GM23338 (cell line): ENCODE data around the gene PTPRN2. TPM values are rescaled to one million over a fixed set of nuclear protein-coding genes. Genes with fewer than 3 reads are reported as not detected.

ENCODE experiments used
- ATAC-seq: fragments of 200-7000 bp; cut with Tn5 transposase; 3 replicates; pipeline ENCODE4 v1.9.1; 2020
- DNase-seq: peaks from one replicate; pipeline ENCODE4 v3.0.0-alpha.2; 2015; ENCODE audit warnings: low spot score
- H2AFZ ChIP-seq: fragments of 200-600 bp; sonication (generic); 2 replicates; pipeline ENCODE4 v1.8.0; 2016; ENCODE audit warnings: antibody characterized with exemption, mild to moderate bottlenecking, moderate library complexity
- H3F3A ChIP-seq: fragments of 200-600 bp; sonication (generic); replicated peaks from 2 replicates; pipeline ENCODE4 v1.8.0; 2017; ENCODE audit warnings: antibody characterized with exemption, mixed run types, low read depth
- H3K27ac ChIP-seq: fragments of 200-600 bp; sonication (generic); 2 replicates; pipeline ENCODE4 v1.6.1; 2016; ENCODE audit warnings: low read depth
- H3K27me3 ChIP-seq: fragments of 200-600 bp; sonication (generic); 2 replicates; pipeline ENCODE4 v1.8.0; 2016; ENCODE audit warnings: mild to moderate bottlenecking, mixed run types, moderate library complexity; ENCODE audit not compliant: insufficient read depth
- H3K36me3 ChIP-seq: fragments of 200-600 bp; sonication (generic); 2 replicates; pipeline ENCODE4 v1.8.0; 2016; ENCODE audit warnings: mild to moderate bottlenecking; ENCODE audit not compliant: insufficient read depth
- H3K4me1 ChIP-seq: fragments of 200-600 bp; sonication (generic); 2 replicates; pipeline ENCODE4 v1.8.0; 2016; ENCODE audit warnings: mild to moderate bottlenecking, moderate library complexity; ENCODE audit not compliant: insufficient read depth
- H3K4me2 ChIP-seq: fragments of 200-600 bp; sonication (generic); 2 replicates; pipeline ENCODE4 v1.7.1; 2017; ENCODE audit warnings: mixed run types
- H3K4me3 ChIP-seq: fragments of 200-600 bp; sonication (generic); 2 replicates; pipeline ENCODE4 v1.6.1; 2016; ENCODE audit warnings: mixed run types
- H3K79me2 ChIP-seq: fragments of 200-600 bp; sonication (generic); replicated peaks from 2 replicates; pipeline ENCODE4 v1.8.0; 2017; ENCODE audit warnings: mild to moderate bottlenecking; ENCODE audit not compliant: insufficient read depth
- H3K9me2 ChIP-seq: fragments of 200-600 bp; sonication (generic); 2 replicates; pipeline ENCODE4 v1.8.0; 2017; ENCODE audit not compliant: insufficient read depth
- H4K20me1 ChIP-seq: fragments of 200-600 bp; sonication (generic); replicated peaks from 2 replicates; pipeline ENCODE4 v1.8.0; 2017; ENCODE audit warnings: mild to moderate bottlenecking; ENCODE audit not compliant: insufficient read depth
- H3K27ac Mint-ChIP-seq: 2 replicates; pipeline ENCODE4 v1.8.0; 2020; ENCODE audit warnings: inconsistent platforms, mild to moderate bottlenecking, moderate library complexity, mixed read lengths
- H3K27me3 Mint-ChIP-seq: 3 replicates; pipeline ENCODE4 v1.8.0; 2022; ENCODE audit warnings: low read depth, mild to moderate bottlenecking, moderate library complexity, mixed read lengths, inconsistent platforms; ENCODE audit not compliant: insufficient read depth, poor library complexity
- H3K36me3 Mint-ChIP-seq: 3 replicates; pipeline ENCODE4 v1.8.0; 2021; ENCODE audit warnings: low read depth, mild to moderate bottlenecking, inconsistent platforms, moderate library complexity, mixed read lengths
- H3K4me1 Mint-ChIP-seq: 3 replicates; pipeline ENCODE4 v1.8.0; 2020; ENCODE audit warnings: mild to moderate bottlenecking, inconsistent platforms, mixed read lengths
- H3K4me3 Mint-ChIP-seq: 3 replicates; pipeline ENCODE4 v1.8.0; 2021; ENCODE audit warnings: moderate library complexity, mild to moderate bottlenecking, inconsistent platforms, mixed read lengths
- H3K9me3 Mint-ChIP-seq: 3 replicates; pipeline ENCODE4 v1.8.0; 2020; ENCODE audit warnings: moderate library complexity, mild to moderate bottlenecking, inconsistent platforms, mixed read lengths
- CREB1 ChIP-seq: fragments of 250-450 bp; sonication (Bioruptor Pico); IDR thresholded peaks from 2 replicates; pipeline ENCODE4 v1.5.0; 2020; ENCODE audit warnings: low read depth, mild to moderate bottlenecking, moderate library complexity
- CTCF ChIP-seq, 2 experiments: fragments of 200-600 bp in 1 of 2; sonication (generic) in 1 of 2; conservative IDR thresholded peaks; 2 replicates each; pipeline versions ENCODE4 v1.5.1 to v1.6.1; 2016 to 2017; ENCODE audit warnings: antibody characterized with exemption in 2 of 2, low read depth in 2 of 2, mild to moderate bottlenecking in 2 of 2, moderate library complexity in 1 of 2
- EZH2 ChIP-seq: fragments of 200-600 bp; sonication (generic); IDR thresholded peaks from one replicate; pipeline ENCODE4 v1.8.0; 2017; ENCODE audit warnings: antibody characterized with exemption, mild to moderate bottlenecking, low read depth; ENCODE audit not compliant: unreplicated experiment
- EZH2phosphoT487 ChIP-seq: fragments of 200-600 bp; sonication (generic); IDR thresholded peaks from one replicate; pipeline ENCODE4 v1.8.1; 2018; ENCODE audit warnings: antibody characterized with exemption; ENCODE audit not compliant: unreplicated experiment
- JUNB ChIP-seq: IDR thresholded peaks from one replicate; pipeline ENCODE4 v1.6.1; 2016; ENCODE audit warnings: antibody characterized with exemption; ENCODE audit not compliant: unreplicated experiment
- NANOG ChIP-seq: IDR thresholded peaks from 2 replicates; pipeline ENCODE4 v1.6.1; 2016; ENCODE audit warnings: antibody characterized with exemption, borderline replicate concordance
- POLR2AphosphoS5 ChIP-seq: IDR thresholded peaks from 2 replicates; pipeline ENCODE4 v1.6.1; 2016; ENCODE audit warnings: antibody characterized with exemption, low read depth
- STAT1 ChIP-seq: IDR thresholded peaks from one replicate; pipeline ENCODE4 v1.6.1; 2016; ENCODE audit warnings: antibody characterized with exemption; ENCODE audit not compliant: unreplicated experiment
- ZNF114 ChIP-seq: fragments of 250-450 bp; sonication (Bioruptor Pico); IDR thresholded peaks from 2 replicates; pipeline ENCODE4 v1.5.0; 2020; ENCODE audit warnings: mild to moderate bottlenecking, moderate library complexity
- ZNF331 ChIP-seq: fragments of 250-450 bp; sonication (Bioruptor Pico); IDR thresholded peaks from 2 replicates; pipeline ENCODE4 v1.5.0; 2020; ENCODE audit warnings: low read depth, mild to moderate bottlenecking, moderate library complexity
- ZNF462 ChIP-seq: fragments of 250-450 bp; sonication (Bioruptor Pico); IDR thresholded peaks from 2 replicates; pipeline ENCODE4 v1.5.0; 2020; ENCODE audit warnings: mild to moderate bottlenecking, moderate library complexity
- polyA plus RNA-seq: library from polyadenylated mRNA; unstranded; fragments of >200 nt; fragmentation: Nextera tagmentation; extraction: Ambion mirVana; gene quantifications from 2 replicates; pipeline ENCODE4 v1.2.1, GENCODE V29; 2016
- total RNA-seq: library from RNA; depleted of rRNA; stranded (reverse); fragments of >200 nt; shearing (Covaris generic); gene quantifications from 2 replicates; pipeline ENCODE4 v1.2.3, GENCODE V29; 2014
- TF ChIP-seq, protein P1 (sequence below): IDR thresholded peaks from 2 replicates; pipeline ENCODE4 v1.6.1; 2016; ENCODE audit warnings: antibody characterized with exemption
- TF ChIP-seq, protein P2 (sequence below): IDR thresholded peaks from one replicate; pipeline ENCODE4 v1.6.1; 2018; ENCODE audit warnings: antibody characterized with exemption; ENCODE audit not compliant: unreplicated experiment

The PTPRN2 gene
- total and polyA plus RNA-seq, 2 experiments from 2014 or later, result 0.87 to 4.0 TPM

GRCh38 chr7:158007697-158008257 lies 579.8 kb downstream of the PTPRN2 start:
- Histone ChIP-seq H3K4me2 (no peak overlapping the region), H3K4me1 (no peaks in the 10 kb centered on the region), H2AFZ (no peak overlapping the region), H3K27ac (no peak overlapping the region), H3K9me2 (no peaks in the 10 kb centered on the region), H3K36me3 (no peaks in the 10 kb centered on the region; the same call in 1 of the 2 replicates), H3K27me3 (no peaks in the 10 kb centered on the region), H4K20me1 (no peaks in the 10 kb centered on the region), H3F3A (no peaks in the 10 kb centered on the region), H3K79me2 (no peaks in the 10 kb centered on the region), H3K4me3 (no peak overlapping the region)
- Mint-ChIP-seq H3K27me3 (peaks cover 8% of the 10 kb centered on the region), H3K4me1 (no peaks in the 10 kb centered on the region), H3K4me3 (no peak overlapping the region), H3K36me3 (peaks cover 55% of the 10 kb centered on the region), H3K9me3 (peaks cover 2% of the 10 kb centered on the region), H3K27ac (no peak overlapping the region)
- no peak for ATAC-seq
- no peak for TF ChIP-seq CTCF (conservative IDR thresholded peaks at IDR 0.05; ENCODE audit: low read depth in 2 of 2)
- no peak for TF ChIP-seq STAT1
- no peak for TF ChIP-seq ZNF462 (CRISPR knock-in tag)
- no peak for TF ChIP-seq CREB1 (CRISPR knock-in tag)
- TF ChIP-seq NANOG, result no peak
- TF ChIP-seq EZH2phosphoT487, result no peak
- no peak for TF ChIP-seq ZNF331 (CRISPR knock-in tag)
- no peak for TF ChIP-seq JUNB
- TF ChIP-seq, protein P1, sequence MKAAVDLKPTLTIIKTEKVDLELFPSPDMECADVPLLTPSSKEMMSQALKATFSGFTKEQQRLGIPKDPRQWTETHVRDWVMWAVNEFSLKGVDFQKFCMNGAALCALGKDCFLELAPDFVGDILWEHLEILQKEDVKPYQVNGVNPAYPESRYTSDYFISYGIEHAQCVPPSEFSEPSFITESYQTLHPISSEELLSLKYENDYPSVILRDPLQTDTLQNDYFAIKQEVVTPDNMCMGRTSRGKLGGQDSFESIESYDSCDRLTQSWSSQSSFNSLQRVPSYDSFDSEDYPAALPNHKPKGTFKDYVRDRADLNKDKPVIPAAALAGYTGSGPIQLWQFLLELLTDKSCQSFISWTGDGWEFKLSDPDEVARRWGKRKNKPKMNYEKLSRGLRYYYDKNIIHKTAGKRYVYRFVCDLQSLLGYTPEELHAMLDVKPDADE, result no peak
- no peak for TF ChIP-seq EZH2
- TF ChIP-seq ZNF114 (CRISPR knock-in tag), result no peak
- no peak for TF ChIP-seq POLR2AphosphoS5
- TF ChIP-seq, protein P2, sequence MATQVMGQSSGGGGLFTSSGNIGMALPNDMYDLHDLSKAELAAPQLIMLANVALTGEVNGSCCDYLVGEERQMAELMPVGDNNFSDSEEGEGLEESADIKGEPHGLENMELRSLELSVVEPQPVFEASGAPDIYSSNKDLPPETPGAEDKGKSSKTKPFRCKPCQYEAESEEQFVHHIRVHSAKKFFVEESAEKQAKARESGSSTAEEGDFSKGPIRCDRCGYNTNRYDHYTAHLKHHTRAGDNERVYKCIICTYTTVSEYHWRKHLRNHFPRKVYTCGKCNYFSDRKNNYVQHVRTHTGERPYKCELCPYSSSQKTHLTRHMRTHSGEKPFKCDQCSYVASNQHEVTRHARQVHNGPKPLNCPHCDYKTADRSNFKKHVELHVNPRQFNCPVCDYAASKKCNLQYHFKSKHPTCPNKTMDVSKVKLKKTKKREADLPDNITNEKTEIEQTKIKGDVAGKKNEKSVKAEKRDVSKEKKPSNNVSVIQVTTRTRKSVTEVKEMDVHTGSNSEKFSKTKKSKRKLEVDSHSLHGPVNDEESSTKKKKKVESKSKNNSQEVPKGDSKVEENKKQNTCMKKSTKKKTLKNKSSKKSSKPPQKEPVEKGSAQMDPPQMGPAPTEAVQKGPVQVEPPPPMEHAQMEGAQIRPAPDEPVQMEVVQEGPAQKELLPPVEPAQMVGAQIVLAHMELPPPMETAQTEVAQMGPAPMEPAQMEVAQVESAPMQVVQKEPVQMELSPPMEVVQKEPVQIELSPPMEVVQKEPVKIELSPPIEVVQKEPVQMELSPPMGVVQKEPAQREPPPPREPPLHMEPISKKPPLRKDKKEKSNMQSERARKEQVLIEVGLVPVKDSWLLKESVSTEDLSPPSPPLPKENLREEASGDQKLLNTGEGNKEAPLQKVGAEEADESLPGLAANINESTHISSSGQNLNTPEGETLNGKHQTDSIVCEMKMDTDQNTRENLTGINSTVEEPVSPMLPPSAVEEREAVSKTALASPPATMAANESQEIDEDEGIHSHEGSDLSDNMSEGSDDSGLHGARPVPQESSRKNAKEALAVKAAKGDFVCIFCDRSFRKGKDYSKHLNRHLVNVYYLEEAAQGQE, result no peak
- DNase-seq, result no peak
